ENCODE results near the gene FMNL2.
A peak's percentile ranks its signal among the peaks of the same experiment; 100 is the strongest.

Gene FMNL2

DNA sequence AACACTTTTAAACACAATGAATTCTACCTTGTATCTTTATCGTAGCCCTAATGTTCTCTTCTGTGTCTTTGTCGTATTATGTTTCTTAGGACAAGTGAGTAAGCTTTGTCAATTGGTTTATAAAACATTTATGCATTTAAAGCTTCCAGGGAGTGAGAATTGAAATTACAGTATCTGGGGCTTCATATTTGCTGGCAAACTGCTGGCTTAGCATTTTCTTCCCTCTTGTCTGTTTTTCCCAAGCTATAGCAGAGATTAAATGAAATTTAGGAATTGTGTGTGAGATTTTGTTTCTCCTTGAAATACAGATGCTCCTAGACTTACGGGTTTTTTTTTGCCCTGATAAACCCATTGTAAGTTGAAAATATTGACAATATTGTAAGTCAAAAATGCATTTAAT lies 73.3 kb downstream of the FMNL2 start:
- Histone ChIP-seq H3K27me3 (no peaks in the 10 kb centered on the region), H3K27ac (no peak overlapping the region), H3K4me3 (ENCODE audit: low read depth in 1 of 2, low read length in 1 of 2) (no peak overlapping the region), H3K36me3 (no peaks in the 10 kb centered on the region), H3K9me3 (no peaks in the 10 kb centered on the region), H3K4me1 (ENCODE audit: control insufficient read depth in 1 of 2, insufficient read depth in 1 of 2, low read depth in 1 of 2, low read length in 1 of 2) (peaks cover 19 to 21% of the 10 kb centered on the region in 2 experiments)
- TF ChIP-seq, protein P1, sequence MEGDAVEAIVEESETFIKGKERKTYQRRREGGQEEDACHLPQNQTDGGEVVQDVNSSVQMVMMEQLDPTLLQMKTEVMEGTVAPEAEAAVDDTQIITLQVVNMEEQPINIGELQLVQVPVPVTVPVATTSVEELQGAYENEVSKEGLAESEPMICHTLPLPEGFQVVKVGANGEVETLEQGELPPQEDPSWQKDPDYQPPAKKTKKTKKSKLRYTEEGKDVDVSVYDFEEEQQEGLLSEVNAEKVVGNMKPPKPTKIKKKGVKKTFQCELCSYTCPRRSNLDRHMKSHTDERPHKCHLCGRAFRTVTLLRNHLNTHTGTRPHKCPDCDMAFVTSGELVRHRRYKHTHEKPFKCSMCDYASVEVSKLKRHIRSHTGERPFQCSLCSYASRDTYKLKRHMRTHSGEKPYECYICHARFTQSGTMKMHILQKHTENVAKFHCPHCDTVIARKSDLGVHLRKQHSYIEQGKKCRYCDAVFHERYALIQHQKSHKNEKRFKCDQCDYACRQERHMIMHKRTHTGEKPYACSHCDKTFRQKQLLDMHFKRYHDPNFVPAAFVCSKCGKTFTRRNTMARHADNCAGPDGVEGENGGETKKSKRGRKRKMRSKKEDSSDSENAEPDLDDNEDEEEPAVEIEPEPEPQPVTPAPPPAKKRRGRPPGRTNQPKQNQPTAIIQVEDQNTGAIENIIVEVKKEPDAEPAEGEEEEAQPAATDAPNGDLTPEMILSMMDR (IDR thresholded peaks at IDR 0.05), result no peak

DNA sequence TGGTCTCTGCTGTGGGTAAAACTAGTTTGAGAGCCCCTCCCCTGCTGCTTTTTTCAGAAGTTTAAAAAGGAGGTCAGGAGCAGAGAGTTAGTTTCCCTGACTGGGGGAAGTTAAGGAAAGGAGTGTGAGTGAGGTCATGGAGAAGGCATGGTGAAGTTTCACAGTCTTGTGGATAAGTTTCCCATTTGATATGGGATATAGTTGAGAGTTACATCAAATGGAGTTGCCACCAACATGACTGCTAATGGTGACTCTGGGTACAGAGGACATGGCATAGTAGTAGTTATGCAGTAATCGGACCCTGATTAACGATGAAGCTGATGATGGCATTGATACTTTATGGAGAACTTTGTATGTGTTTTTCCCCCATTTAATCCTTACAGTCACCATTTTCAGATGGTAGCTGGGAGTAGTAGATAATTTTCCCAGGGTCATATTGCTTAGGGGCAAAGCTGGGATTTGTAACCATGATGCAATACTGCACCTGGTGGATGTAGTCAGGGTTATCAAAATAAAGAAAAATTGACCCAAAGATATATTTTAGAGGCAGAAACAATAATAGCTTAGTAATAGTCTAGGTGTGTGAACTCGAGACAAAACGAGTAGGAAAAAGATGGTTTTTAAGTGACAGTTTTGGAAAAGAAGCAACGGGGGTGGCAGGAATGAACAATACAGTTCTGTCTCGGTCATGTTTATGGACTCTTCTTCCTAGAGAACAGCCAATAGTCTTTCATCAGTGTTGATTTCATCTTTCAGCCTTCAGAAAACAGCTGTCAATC lies 74.6 kb downstream of the FMNL2 start:
- TF ChIP-seq, protein P1 (IDR thresholded peaks at IDR 0.05), result no peak
- H3K4me3 ChIP-seq (ENCODE audit: low read depth in 1 of 2, low read length in 1 of 2), result no peak overlapping the region
- H3K4me1 ChIP-seq (ENCODE audit: control insufficient read depth in 1 of 2, insufficient read depth in 1 of 2, low read depth in 1 of 2, low read length in 1 of 2), result peaks cover 19 to 21% of the 10 kb centered on the region in 2 experiments

DNA sequence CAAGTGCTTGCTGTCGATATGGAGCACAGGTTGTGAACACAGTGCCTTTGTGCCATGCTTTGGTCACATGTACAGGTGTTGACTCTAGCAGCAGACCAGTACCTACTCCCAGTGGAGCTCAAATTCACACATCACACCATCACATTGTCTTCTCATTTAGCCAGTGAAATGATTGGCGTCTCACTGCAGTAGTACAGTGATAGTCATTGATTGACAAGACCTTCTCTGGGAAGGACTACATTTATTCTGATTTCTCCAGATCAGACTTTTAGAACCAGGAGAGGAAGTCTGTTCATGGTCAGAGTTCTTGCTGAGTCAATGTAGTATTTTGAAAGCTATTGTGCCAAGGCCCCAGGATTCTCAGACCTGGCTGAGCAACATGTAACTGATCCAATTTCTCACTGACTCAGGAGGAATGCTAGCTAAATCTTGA lies 75.2 kb downstream of the FMNL2 start:
- H3K36me3 ChIP-seq, result no peaks in the 10 kb centered on the region
- H3K4me3 ChIP-seq (ENCODE audit: low read depth in 1 of 2, low read length in 1 of 2), result no peak overlapping the region
- peak overlapping the region; percentile 70 for H3K27ac ChIP-seq
- H3K27me3 ChIP-seq, result no peaks in the 10 kb centered on the region
- TF ChIP-seq, protein P1 (IDR thresholded peaks at IDR 0.05), result no peak
- peaks cover 19 to 21% of the 10 kb centered on the region in 2 experiments for H3K4me1 ChIP-seq (ENCODE audit: control insufficient read depth in 1 of 2, insufficient read depth in 1 of 2, low read depth in 1 of 2, low read length in 1 of 2)
- no peaks in the 10 kb centered on the region for H3K9me3 ChIP-seq

More for the DNA sequence above, 74.6 kb downstream of the FMNL2 start:
- Histone ChIP-seq H3K27me3 (no peaks in the 10 kb centered on the region), H3K27ac (peak overlapping the region; percentile 70), H3K36me3 (no peaks in the 10 kb centered on the region), H3K9me3 (no peaks in the 10 kb centered on the region)

DNA sequence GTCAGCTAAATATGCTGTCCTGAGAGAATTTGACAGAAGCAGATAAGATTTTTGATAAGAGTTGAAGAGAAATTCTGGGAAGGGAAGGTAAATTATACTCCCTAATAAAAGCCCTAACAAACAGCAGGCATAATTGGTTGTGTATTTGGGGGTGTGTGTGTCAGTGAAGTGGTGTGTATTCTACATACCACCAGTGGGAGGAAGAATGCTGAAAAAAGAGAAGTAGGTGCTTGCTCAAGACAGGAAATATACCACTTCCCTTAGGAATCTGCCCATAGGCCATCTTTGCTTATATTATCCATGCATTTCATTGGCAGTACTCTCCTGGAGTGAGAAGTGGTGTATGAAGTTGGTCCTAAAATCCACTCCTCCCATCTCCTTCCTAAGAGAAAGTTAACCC lies 76.2 kb downstream of the FMNL2 start:
- no peaks in the 10 kb centered on the region for H3K27me3 ChIP-seq
- H3K27ac ChIP-seq, result peak overlapping the region; percentile 70
- H3K36me3 ChIP-seq, result no peaks in the 10 kb centered on the region
- TF ChIP-seq, protein P1 (IDR thresholded peaks at IDR 0.05), result no peak
- peaks cover 19 to 21% of the 10 kb centered on the region in 2 experiments for H3K4me1 ChIP-seq (ENCODE audit: control insufficient read depth in 1 of 2, insufficient read depth in 1 of 2, low read depth in 1 of 2, low read length in 1 of 2)
- peak overlapping the region in 1 of 2 experiments; percentile 18 for H3K4me3 ChIP-seq (ENCODE audit: low read depth in 1 of 2, low read length in 1 of 2)
- H3K9me3 ChIP-seq, result no peaks in the 10 kb centered on the region

DNA sequence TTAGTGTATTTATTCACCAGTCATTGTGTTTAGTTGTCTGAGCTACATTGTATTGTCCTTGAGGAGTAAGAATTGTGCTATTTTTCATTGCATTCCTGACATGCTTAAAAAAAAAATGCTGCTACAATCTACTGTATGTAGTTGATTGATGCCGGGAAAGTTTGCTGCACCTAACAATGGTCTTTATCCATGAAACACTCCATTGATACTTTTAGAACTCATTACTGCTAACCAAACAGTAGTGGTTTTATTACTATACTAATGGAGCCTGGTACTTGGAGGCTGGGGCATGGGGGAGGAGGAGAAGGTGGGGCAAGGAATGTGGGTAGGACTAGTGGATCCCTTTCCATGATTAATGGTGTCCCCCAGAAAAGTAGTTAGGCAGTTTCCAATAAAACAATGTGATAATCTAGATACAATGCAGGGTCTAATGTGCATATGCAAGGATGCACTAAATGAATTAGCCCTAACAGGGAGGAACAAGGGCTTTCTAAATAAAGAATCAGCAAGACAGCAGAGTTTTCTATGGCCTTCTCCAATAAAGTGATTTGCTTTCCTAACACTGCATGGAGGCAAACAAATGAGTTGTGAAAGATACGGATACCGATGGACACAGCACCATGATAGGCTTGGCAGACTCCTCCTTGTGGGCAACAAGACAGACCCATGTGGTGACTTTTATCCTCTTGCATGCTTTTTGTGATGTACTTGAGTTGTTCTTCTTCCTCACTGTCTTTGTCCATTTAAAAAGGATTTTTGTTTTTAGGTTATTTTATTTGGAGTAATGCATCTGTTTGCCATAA lies 78.5 kb downstream of the FMNL2 start:
- H3K9me3 ChIP-seq, result no peaks in the 10 kb centered on the region
- H3K36me3 ChIP-seq, result no peaks in the 10 kb centered on the region
- no peak overlapping the region for H3K27ac ChIP-seq
- no peaks in the 10 kb centered on the region for H3K27me3 ChIP-seq
- no peak overlapping the region for H3K4me3 ChIP-seq (ENCODE audit: low read depth in 1 of 2, low read length in 1 of 2)
- peaks cover 19 to 21% of the 10 kb centered on the region in 2 experiments for H3K4me1 ChIP-seq (ENCODE audit: control insufficient read depth in 1 of 2, insufficient read depth in 1 of 2, low read depth in 1 of 2, low read length in 1 of 2)
- TF ChIP-seq, protein P1 (IDR thresholded peaks at IDR 0.05), result no peak

All from neutrophil (primary cell).